ENCODE data around the gene PLD6. TPM values are rescaled to one million over a fixed set of nuclear protein-coding genes. Genes with fewer than 3 reads are reported as not detected.

PLD6 gene
- total and polyA plus RNA-seq, 3 donors from 2014 or later: 39.9 to 44.2 (median 41.5) TPM

GRCh38 chr17:17153071-17153470 is 53.1 kb downstream of the PLD6 start:
- no peak overlapping the region for H3K27ac ChIP-seq
- TF ChIP-seq POLR2A (IDR thresholded peaks at IDR 0.05) (no peak), CTCF (IDR thresholded peaks at IDR 0.05) (no peak)
- H3K9me3 ChIP-seq: no peaks in the 10 kb centered on the region
- DNase-seq: no peak
- WGBS, 2 donors: 73 to 91% methylated on average over 9 of the region's 9 CpGs
- intact Hi-C loops (cut with DNase I; ENCODE audit: low total_unique reads): no loop called here
- no peak overlapping the region for H3K4me3 ChIP-seq
- no peaks in the 10 kb centered on the region for H3K36me3 ChIP-seq (ENCODE audit: low read depth, missing control alignments)
- H3K27me3 ChIP-seq: no peaks in the 10 kb centered on the region
- H3K4me1 ChIP-seq: peaks cover 9% of the 10 kb centered on the region

- TF ChIP-seq POLR2A (IDR thresholded peaks at IDR 0.05) (no peak), CTCF (IDR thresholded peaks at IDR 0.05) (no peak)
- H3K27ac ChIP-seq: no peak overlapping the region
- H3K9me3 ChIP-seq: no peaks in the 10 kb centered on the region
- H3K4me3 ChIP-seq: no peak overlapping the region
- no peak for DNase-seq
- H3K36me3 ChIP-seq (ENCODE audit: low read depth, missing control alignments): no peaks in the 10 kb centered on the region
- H3K27me3 ChIP-seq: no peaks in the 10 kb centered on the region
- peaks cover 9% of the 10 kb centered on the region for H3K4me1 ChIP-seq
- intact Hi-C loops (cut with DNase I; ENCODE audit: low total_unique reads): no loop called here
- WGBS, 2 donors: 87 to 90% methylated on average over 4 of the region's 4 CpGs
Observed at GRCh38 chr17:17152385-17152784, 53.7 kb downstream of the PLD6 start.

GRCh38 chr17:17151962-17152361 is 54.2 kb downstream of the PLD6 start:
- 54 to 68% methylated on average over 6 to 8 of the region's 8 CpGs for WGBS, 2 donors
- Histone ChIP-seq H3K4me1 (peaks cover 9% of the 10 kb centered on the region), H3K36me3 (ENCODE audit: low read depth, missing control alignments) (no peaks in the 10 kb centered on the region), H3K27me3 (no peaks in the 10 kb centered on the region), H3K9me3 (no peaks in the 10 kb centered on the region), H3K4me3 (no peak overlapping the region), H3K27ac (no peak overlapping the region)
- intact Hi-C loops (cut with DNase I; ENCODE audit: low total_unique reads): no loop called here
- DNase-seq: peak; percentile 72
- no peak for TF ChIP-seq CTCF (IDR thresholded peaks at IDR 0.05)
- no peak for TF ChIP-seq POLR2A (IDR thresholded peaks at IDR 0.05)

- no peak for DNase-seq
- 92 to 97% methylated on average over 3 of the region's 3 CpGs for WGBS, 2 donors
- no peak for TF ChIP-seq CTCF (IDR thresholded peaks at IDR 0.05)
- TF ChIP-seq POLR2A (IDR thresholded peaks at IDR 0.05): no peak
- no peaks in the 10 kb centered on the region for H3K36me3 ChIP-seq (ENCODE audit: low read depth, missing control alignments)
- no peaks in the 10 kb centered on the region for H3K27me3 ChIP-seq
- H3K4me3 ChIP-seq: no peak overlapping the region
- H3K9me3 ChIP-seq: no peaks in the 10 kb centered on the region
- peaks cover 9% of the 10 kb centered on the region for H3K4me1 ChIP-seq
- H3K27ac ChIP-seq: no peak overlapping the region
- intact Hi-C loops (cut with DNase I; ENCODE audit: low total_unique reads): no loop called here
Observed at GRCh38 chr17:17151541-17151940, 54.6 kb downstream of the PLD6 start.

- WGBS, 2 donors: 94% methylated on average over 5 of the region's 5 CpGs
- Histone ChIP-seq H3K9me3 (no peaks in the 10 kb centered on the region), H3K27ac (no peak overlapping the region), H3K4me1 (peaks cover 9% of the 10 kb centered on the region), H3K36me3 (ENCODE audit: low read depth, missing control alignments) (no peaks in the 10 kb centered on the region), H3K27me3 (no peaks in the 10 kb centered on the region), H3K4me3 (no peak overlapping the region)
- intact Hi-C loops (cut with DNase I; ENCODE audit: low total_unique reads): no loop called here
- TF ChIP-seq CTCF (IDR thresholded peaks at IDR 0.05): no peak
- TF ChIP-seq POLR2A (IDR thresholded peaks at IDR 0.05): no peak
- DNase-seq: no peak
Observed at GRCh38 chr17:17151055-17151454, 55.1 kb downstream of the PLD6 start.

Data from testis (tissue), 3 donors.